H9 (cell line): Measurements from ENCODE around the gene AKT3. TPM values are rescaled to one million over a fixed set of nuclear protein-coding genes. Genes with fewer than 3 reads are reported as not detected.

Experiments used
- DNase-seq: peaks from one replicate; pipeline ENCODE4 v3.0.0-alpha.2; 2017
- H2AFZ ChIP-seq: one replicate; pipeline ENCODE4 v1.6.1; 2013; ENCODE audit warnings: mild to moderate bottlenecking, low read length, control low read depth, moderate library complexity
- H2AK5ac ChIP-seq: 2 replicates; pipeline ENCODE4 v1.6.1; 2013; ENCODE audit warnings: low read length, control low read depth, mixed read lengths; ENCODE audit not compliant: insufficient read length
- H2BK120ac ChIP-seq: one replicate; pipeline ENCODE4 v1.6.1; 2013; ENCODE audit warnings: low read depth, mild to moderate bottlenecking, low read length, control low read depth, inconsistent platforms; ENCODE audit not compliant: poor library complexity, severe bottlenecking
- H2BK12ac ChIP-seq: 2 replicates; pipeline ENCODE4 v1.6.1; 2013; ENCODE audit warnings: low read length, control low read depth, mixed read lengths, low read depth; ENCODE audit not compliant: insufficient read length
- H2BK15ac ChIP-seq: 2 replicates; pipeline ENCODE4 v1.6.1; 2013; ENCODE audit warnings: low read depth, low read length, control low read depth
- H2BK20ac ChIP-seq: one replicate; pipeline ENCODE4 v1.6.1; 2013; ENCODE audit warnings: low read depth, mild to moderate bottlenecking, low read length, control low read depth, inconsistent platforms; ENCODE audit not compliant: poor library complexity, severe bottlenecking
- H2BK5ac ChIP-seq: 2 replicates; pipeline ENCODE4 v1.6.1; 2013; ENCODE audit warnings: low read length, control low read depth, mixed read lengths; ENCODE audit not compliant: insufficient read length
- H3K14ac ChIP-seq: 2 replicates; pipeline ENCODE4 v1.6.1; 2013; ENCODE audit warnings: low read length, control low read depth; ENCODE audit not compliant: insufficient read depth
- H3K18ac ChIP-seq: 2 replicates; pipeline ENCODE4 v1.6.1; 2013; ENCODE audit warnings: low read depth, mild to moderate bottlenecking, mixed read lengths, low read length, control low read depth; ENCODE audit not compliant: insufficient read length
- H3K23ac ChIP-seq: 2 replicates; pipeline ENCODE4 v1.6.1; 2013; ENCODE audit warnings: low read length, control low read depth, mixed read lengths, low read depth; ENCODE audit not compliant: insufficient read length
- H3K23me2 ChIP-seq: 2 replicates; pipeline ENCODE4 v1.6.1; 2013; ENCODE audit warnings: low read depth, mild to moderate bottlenecking, mixed read lengths, low read length, control low read depth; ENCODE audit not compliant: insufficient read length, poor library complexity, severe bottlenecking
- H3K27ac ChIP-seq: 2 replicates; pipeline ENCODE4 v1.5.1; 2013; ENCODE audit warnings: low read length, control low read depth, mixed read lengths, low read depth; ENCODE audit not compliant: insufficient read length
- H3K27me3 ChIP-seq: 2 replicates; pipeline ENCODE4 v1.6.1; 2013; ENCODE audit warnings: low read length, control low read depth, inconsistent platforms; ENCODE audit not compliant: insufficient read depth
- H3K4ac ChIP-seq: 2 replicates; pipeline ENCODE4 v1.6.1; 2013; ENCODE audit warnings: low read depth, mild to moderate bottlenecking, control low read depth, inconsistent platforms, low read length, moderate library complexity
- H3K4me1 ChIP-seq: 2 replicates; pipeline ENCODE4 v1.6.1; 2013; ENCODE audit warnings: low read length, control low read depth, inconsistent platforms; ENCODE audit not compliant: insufficient read depth
- H3K4me2 ChIP-seq: 2 replicates; pipeline ENCODE4 v1.6.1; 2013; ENCODE audit warnings: low read length, control low read depth, mixed read lengths; ENCODE audit not compliant: insufficient read length, insufficient read depth
- H3K56ac ChIP-seq: 2 replicates; pipeline ENCODE4 v1.6.1; 2013; ENCODE audit warnings: low read depth, mild to moderate bottlenecking, mixed read lengths, low read length, control low read depth; ENCODE audit not compliant: insufficient read length
- H3K79me1 ChIP-seq: 2 replicates; pipeline ENCODE4 v1.6.1; 2013; ENCODE audit warnings: low read depth, mild to moderate bottlenecking, moderate library complexity, low read length, control low read depth, inconsistent platforms; ENCODE audit not compliant: insufficient read depth, poor library complexity, severe bottlenecking
- H3K79me2 ChIP-seq: 2 replicates; pipeline ENCODE4 v1.6.1; 2013; ENCODE audit warnings: low read length, control low read depth, inconsistent platforms; ENCODE audit not compliant: insufficient read depth
- H3K9ac ChIP-seq: 2 replicates; pipeline ENCODE4 v1.6.1; 2013; ENCODE audit warnings: low read length, control low read depth, mixed read lengths; ENCODE audit not compliant: insufficient read length; ENCODE audit errors: extremely low read depth
- H3K9me3 ChIP-seq: one replicate; pipeline ENCODE4 v1.6.1; 2013; ENCODE audit warnings: low read depth, low read length, inconsistent platforms; ENCODE audit not compliant: control insufficient read depth
- H3T11ph ChIP-seq: one replicate; pipeline ENCODE4 v1.6.1; 2013; ENCODE audit warnings: mild to moderate bottlenecking, low read length, control low read depth, inconsistent platforms
- H4K20me1 ChIP-seq: one replicate; pipeline ENCODE4 v1.6.1; 2013; ENCODE audit not compliant: control insufficient read depth, insufficient read length, insufficient read depth
- H4K5ac ChIP-seq: 2 replicates; pipeline ENCODE4 v1.6.1; 2013; ENCODE audit warnings: low read depth, mild to moderate bottlenecking, mixed read lengths, low read length, control low read depth; ENCODE audit not compliant: insufficient read length
- H4K8ac ChIP-seq: replicated peaks from 2 replicates; pipeline ENCODE4 v1.6.1; 2013; ENCODE audit warnings: low read length, control low read depth, mixed read lengths, low read depth; ENCODE audit not compliant: insufficient read length
- H4K91ac ChIP-seq: 2 replicates; pipeline ENCODE4 v1.6.1; 2013; ENCODE audit warnings: low read depth, mild to moderate bottlenecking, moderate library complexity, mixed read lengths, low read length, control low read depth; ENCODE audit not compliant: insufficient read length
- H3K27ac Mint-ChIP-seq, 3 experiments: 2 replicates in 2 of 3; 3 replicates in 1 of 3; pipeline ENCODE4 v1.8.0; 2020 to 2021; ENCODE audit warnings: mixed read lengths in 3 of 3, mild to moderate bottlenecking in 1 of 3, moderate library complexity in 1 of 3
- H3K27me3 Mint-ChIP-seq: 2 replicates; pipeline ENCODE4 v1.8.0; 2021; ENCODE audit warnings: low read depth, mild to moderate bottlenecking, moderate library complexity, mixed read lengths
- H3K36me3 Mint-ChIP-seq, 3 experiments: 2 replicates in 2 of 3; 3 replicates in 1 of 3; pipeline ENCODE4 v1.8.0; 2020 to 2021; ENCODE audit warnings: low read depth in 3 of 3, mixed read lengths in 3 of 3; ENCODE audit not compliant: insufficient read depth in 1 of 3
- H3K4me1 Mint-ChIP-seq, 2 experiments: 2 replicates each; pipeline ENCODE4 v1.8.0; 2020; ENCODE audit warnings: mixed read lengths in 2 of 2
- H3K4me3 Mint-ChIP-seq, 2 experiments: 2 replicates in 1 of 2; 3 replicates in 1 of 2; pipeline ENCODE4 v1.8.0; 2020 to 2021; ENCODE audit warnings: mild to moderate bottlenecking in 2 of 2, mixed read lengths in 2 of 2, moderate library complexity in 1 of 2
- H3K9me3 Mint-ChIP-seq, 2 experiments: 2 replicates in 1 of 2; 3 replicates in 1 of 2; pipeline ENCODE4 v1.8.0; 2020; ENCODE audit warnings: mild to moderate bottlenecking in 2 of 2, mixed read lengths in 2 of 2, moderate library complexity in 1 of 2
- CTCF ChIP-seq: fragments of 200-600 bp; sonication (generic); conservative IDR thresholded peaks from 3 replicates; pipeline ENCODE4 v1.8.0; 2021; ENCODE audit warnings: antibody characterized with exemption, mild to moderate bottlenecking
- WGBS: extraction: QIAGEN DNeasy Blood & Tissue Kit; methylation state at CpG from one replicate; pipeline ENCODE4 v1.1.7; 2013; ENCODE audit warnings: missing lambda C conversion rate, low lambda C conversion rate, mixed read lengths; ENCODE audit not compliant: insufficient read length; ENCODE audit errors: extremely low coverage; 5-methylcytosine and 5-hydroxymethylcytosine counted together
- total RNA-seq: library from RNA; stranded (reverse); gene quantifications from 2 replicates; pipeline ENCODE4 v1.2.1, GENCODE V29; 2021

AKT3 gene
- total RNA-seq, 1 experiment from 2014 or later, result 27.8 TPM

- Mint-ChIP-seq H3K36me3 (peaks cover 2 to 9% (median 7%) of the 10 kb centered on the region in 3 experiments; a peak in 6 of 7 replicates), H3K4me1 (peaks cover 37 to 44% of the 10 kb centered on the region in 2 experiments), H3K27ac (peak overlapping the region in 2 of 3 experiments; percentile 2 to 46; a peak in 1 of 7 replicates), H3K9me3 (peaks cover 1 to 2% of the 10 kb centered on the region in 2 experiments; a peak in 2 of 5 replicates), H3K4me3 (no peak overlapping the region), H3K27me3 (no peaks in the 10 kb centered on the region)
- Histone ChIP-seq H4K5ac (no peak overlapping the region), H4K91ac (no peak overlapping the region), H2AK5ac (no peak overlapping the region), H2BK15ac (no peak overlapping the region), H2AFZ (no peak overlapping the region), H3K18ac (peak overlapping the region; percentile 0), H3K14ac (no peak overlapping the region), H2BK5ac (no peak overlapping the region), H3K23ac (no peak overlapping the region), H3K23me2 (no peaks in the 10 kb centered on the region), H4K20me1 (no peaks in the 10 kb centered on the region), H2BK120ac (no peak overlapping the region), H3K4ac (no peak overlapping the region), H3K4me1 (peaks cover 7% of the 10 kb centered on the region; the same call in 1 of the 2 replicates), H3K79me1 (no peaks in the 10 kb centered on the region), H2BK20ac (no peak overlapping the region), H3K56ac (no peak overlapping the region), H3K9me3 (no peaks in the 10 kb centered on the region), H3K27me3 (no peaks in the 10 kb centered on the region), H3K27ac (no peak overlapping the region), H2BK12ac (no peak overlapping the region), H4K8ac (no peak overlapping the region), H3T11ph (no peak overlapping the region), H3K4me2 (no peak overlapping the region), H3K79me2 (no peaks in the 10 kb centered on the region), H3K9ac (no peak overlapping the region)
- WGBS, result no CpG with 5 or more reads among the region's 11 CpGs
- DNase-seq, result no peak
- TF ChIP-seq CTCF, result no peak
Observed at GRCh38 chr1:243496806-243497205, 353.2 kb downstream of the AKT3 start.
